ENCODE measurements around the gene XPO1.
"Not testable (repeated sequence)": the region's sequence is repeated elsewhere in the genome, so short reads cannot be mapped to it uniquely, and the experiment has no call there.

Gene XPO1

DNA sequence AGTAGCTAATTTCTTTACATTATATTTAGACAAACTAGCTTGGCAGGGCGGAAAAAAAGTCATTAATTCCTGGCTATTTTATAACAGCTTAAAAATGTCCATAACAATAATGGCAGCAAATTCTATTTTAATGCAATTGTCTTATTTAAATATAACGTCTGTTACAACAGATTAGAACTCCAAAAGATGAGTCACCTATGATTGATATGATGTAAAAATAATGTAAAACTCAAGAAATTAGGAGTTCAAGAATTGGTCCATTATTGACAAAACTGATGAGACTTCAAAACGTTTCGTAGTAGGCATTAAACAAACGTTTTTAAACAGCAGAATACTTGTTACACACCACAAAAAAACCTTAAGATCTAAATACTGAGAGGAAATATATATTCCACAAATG, 2.7 kb downstream of the XPO1 start:
- DNase-seq = no peak

DNA sequence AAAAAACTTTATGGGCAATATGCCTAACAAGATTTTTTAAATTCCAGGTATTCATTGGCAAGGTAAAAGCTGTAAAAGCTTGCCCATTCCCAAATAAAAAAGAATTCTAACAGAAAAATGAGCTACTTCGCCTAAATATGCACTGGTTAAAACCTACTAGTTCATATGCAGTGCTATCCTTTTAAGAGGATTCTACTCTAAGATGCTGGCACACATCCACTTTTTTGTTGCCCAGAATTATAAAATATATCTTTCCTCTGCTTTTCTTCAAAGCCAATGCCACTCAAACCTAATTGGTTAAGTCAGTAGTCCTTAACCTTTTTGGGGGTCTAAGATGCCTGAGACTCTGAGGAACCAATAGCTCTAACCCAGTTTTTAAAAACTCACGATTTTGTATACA, 3.2 kb downstream of the XPO1 start:
- DNase-seq = no peak

DNA sequence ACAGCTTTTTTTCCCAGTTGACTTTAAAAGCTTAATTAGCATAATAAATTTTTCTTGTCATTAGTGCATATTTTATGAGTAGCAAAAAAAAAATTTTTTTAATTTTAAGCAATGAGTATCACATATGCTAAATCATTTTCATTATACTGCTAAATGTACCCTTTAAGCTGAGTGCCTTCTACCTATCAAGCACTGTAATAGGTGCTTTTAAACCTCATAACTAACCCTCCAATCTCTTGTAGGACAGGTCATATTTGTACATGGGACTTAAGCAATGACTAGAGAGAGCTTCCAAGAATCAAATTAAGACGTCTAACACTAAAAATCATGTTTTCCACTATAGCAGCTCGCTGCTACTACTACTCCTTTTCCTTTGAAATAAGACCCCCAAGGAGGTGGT, 7.4 kb downstream of the XPO1 start:
- DNase-seq = no peak

DNA sequence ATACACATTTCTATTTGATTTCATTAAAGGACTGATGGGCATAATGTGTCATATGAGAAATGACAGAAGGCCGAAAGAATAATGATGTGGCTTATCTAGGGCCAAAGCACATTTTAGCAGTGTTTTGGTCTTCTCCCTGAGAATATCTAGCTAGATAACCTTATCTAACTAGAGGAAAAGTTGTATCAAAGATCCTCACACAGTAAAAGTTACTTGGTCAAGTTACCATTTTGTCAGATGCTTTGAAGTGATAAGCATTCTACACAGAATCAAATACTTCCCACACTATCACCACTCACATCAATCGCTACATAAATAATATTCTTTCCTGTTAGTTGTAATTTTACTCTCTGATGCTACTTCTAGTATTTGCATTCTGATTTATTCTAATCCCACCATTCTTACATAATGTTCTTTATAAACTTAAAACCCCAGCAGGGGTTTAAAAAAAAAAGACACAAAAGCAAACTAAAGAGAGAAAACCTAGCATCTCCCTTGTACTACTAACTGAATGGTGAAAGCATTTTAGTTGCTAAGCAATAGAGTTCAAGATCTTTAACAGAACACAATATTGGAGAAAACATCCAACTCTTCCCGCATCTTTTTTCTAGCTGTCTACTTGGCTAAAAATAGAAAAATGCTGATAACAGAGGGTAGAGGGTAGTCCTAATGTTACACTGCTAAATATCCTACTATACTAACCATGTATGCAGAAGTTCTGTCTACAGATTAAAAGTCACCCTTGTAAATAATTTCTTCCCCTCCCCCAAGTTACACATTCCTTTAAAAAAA, 8.0 kb downstream of the XPO1 start:
- no peak for DNase-seq

DNA sequence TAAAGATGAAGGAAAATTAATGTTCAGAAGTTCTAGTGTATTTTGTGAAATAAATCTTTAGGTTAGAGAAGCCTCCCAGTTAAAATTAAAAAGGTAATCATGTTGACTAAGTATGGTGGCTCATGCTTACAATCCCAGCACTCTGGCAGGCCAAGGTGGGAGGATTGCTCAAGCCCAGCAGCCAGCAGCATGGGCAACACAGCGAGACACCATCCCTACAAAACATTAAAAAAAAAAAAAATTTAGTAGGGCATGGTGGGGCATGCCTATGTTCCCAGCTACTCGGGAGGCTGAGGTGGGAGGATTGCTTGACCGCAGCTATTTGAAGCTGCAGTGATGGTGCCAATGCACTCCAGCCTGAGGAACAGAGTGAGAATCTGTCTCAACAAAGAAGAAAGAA, 17.9 kb downstream of the XPO1 start:
- DNase-seq = no peak

DNA sequence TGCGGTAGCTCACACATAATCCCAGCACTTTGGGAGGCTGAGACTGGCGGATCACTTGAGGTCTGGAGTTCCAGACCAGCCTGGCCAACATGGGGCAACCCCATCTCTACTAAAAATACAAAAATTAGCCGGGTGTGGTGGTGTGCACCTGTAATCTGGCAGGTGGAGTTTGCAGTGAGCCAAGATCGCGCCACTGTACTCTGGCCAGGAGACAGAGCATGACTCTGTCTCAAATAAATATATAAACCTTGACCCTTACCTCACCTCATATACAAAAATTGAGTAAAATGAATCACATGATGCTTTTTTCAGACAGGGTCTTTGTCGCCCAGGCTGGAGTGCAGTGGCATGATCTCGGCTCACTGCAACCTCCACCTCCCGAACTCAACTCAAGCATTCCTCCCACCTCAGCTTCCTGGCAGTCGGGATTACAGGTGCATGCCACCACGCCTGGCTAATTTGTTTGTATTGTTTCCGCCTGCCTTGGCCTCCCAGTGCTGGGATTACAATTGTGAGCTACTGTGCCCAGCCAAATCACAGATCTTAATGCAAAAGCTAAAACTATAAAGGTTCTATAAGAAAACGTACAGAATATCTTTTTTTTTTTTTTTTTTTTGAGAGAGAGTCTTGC, 25.3 kb downstream of the XPO1 start:
- DNase-seq = no peak

DNA sequence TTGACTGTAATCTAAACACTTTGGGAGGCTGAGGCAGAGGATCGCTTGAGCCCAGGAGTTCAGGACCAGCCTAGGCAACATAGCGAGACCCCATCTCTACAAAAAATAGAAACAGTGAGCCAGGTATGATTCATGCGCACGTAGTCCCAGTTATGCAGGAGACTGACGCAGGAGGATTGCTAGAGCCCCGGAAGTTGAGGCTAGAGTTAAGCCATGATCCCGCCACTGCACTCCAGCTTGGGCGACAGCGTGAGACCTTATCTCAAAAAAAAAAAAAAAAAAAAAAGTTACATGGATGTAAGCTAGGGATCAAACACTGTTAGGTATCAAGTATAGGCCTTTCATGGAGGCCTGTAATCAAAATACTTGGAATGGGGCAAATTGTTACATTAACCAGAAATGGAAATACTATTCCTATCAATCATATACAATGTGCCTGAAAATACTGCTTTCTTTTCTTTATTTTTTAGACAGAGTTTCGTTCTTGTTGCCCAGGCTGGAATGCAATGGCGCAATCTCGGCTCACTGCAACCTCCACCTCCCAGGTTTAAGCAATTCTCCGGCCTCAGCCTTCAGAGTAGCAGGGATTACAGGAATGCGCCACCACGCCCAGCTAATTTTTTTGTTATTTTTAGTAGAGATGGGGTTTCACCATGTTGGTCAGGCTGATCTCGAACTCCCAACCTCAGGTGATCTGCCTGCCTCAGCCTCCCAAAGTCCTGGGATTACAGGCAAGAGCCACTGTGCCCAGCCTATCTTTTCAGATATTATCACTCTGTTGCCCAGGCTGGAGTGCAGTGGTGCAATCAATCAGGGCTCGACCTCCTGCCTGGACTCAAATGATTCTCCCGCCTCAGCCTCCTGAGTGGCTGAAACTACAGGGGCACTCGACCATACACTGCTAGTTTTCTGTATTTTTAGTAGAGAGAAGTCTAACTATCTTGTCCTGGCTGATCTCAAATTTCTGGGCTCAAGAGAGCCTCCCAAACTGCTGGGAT, 27.2 kb downstream of the XPO1 start:
- DNase-seq = no peak

DNA sequence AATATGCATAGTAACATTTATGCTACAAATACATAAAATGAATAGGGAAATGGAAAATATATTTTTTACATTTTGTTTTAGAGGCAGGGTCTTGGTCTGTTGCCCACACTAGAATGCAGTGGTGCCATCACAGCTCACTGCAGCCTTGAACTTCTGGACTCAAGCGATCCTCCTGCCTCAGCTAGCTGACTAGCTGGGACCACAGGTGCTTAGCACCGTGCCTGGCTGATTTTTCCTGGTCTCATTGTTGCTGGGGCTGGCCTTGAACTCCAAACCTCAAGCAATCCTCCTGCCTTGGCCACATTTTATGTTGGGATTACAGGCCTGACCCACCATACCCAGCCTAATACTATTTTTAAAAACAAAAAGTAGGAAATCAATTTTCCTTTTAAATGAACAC, 33.2 kb downstream of the XPO1 start:
- no peak for DNase-seq

DNA sequence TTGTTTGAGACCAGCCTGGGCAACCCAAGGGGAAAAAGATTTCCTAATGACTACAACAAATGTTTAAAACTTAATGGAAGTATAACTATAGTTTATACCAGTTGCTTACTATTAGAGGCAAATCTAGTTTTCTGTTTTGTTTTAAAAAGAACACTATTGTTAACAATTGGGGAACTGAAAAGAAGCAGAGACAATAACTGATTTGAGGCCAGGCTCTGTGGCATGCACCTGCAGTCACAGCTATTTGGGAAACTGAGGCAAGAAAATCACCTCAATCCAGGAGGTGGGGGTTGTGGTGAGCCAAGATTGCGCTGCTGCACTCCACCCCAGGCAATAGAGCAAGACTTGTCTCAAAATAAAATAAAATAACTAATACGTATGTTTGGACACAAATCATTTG, 39.1 kb downstream of the XPO1 start:
- no peak for DNase-seq

DNA sequence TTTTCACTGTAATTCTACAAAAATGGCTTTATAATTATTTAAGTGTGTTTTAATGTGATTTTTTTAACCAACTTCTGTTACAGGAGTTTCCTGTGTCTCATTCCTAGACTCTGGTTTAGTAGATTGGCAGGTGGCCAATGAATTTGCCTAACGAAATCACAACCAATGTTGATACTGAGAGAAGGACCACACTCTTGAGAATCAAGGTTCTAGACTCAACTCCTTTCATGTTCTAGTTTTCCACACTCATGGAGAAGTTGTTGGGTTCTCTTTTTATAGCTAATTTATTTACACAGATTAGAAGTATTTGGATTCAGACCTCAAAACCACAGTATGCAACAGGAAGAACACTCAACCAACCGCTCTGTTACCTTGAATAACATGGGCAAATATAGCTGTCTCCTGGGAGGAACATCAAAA, 44.6 kb downstream of the XPO1 start:
- DNase-seq = no peak

DNA sequence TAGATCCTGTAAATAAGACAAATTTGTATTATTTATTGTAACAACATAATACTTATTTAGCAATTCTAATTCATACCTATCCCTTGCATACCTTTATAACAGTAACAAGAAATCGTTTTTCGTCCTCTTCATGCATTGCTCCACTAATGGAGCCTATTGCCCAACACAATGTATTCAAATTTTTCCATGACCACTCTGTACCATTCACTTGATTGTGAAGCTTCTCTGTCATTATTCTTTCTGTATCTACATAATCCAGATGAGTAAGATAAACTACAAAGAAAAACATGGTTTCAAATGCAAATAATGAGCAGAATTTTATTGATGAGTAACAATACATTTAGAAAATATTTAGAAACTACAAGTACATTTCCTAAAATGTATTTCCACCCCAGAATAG, 45.7 kb downstream of the XPO1 start:
- no peak for DNase-seq

DNA sequence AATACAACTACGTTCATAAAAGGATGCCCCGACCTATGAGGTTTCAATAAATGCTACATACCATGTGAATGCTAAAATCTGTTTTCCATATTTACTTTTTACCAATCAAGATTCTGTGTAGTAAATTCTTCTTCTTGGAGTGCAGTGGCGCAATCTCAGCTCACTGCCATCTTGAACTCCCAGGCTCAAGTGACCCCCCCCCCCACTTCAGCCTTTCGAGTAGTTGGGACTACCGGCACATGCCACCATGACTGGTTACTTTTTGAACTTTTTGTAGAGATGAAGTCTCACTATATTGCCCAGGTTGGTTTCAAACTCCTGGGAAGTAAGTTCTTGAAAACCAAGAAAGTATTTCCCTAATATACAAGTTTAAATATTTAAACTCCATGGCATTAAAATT, 52.9 kb downstream of the XPO1 start:
- DNase-seq = no peak

DNA sequence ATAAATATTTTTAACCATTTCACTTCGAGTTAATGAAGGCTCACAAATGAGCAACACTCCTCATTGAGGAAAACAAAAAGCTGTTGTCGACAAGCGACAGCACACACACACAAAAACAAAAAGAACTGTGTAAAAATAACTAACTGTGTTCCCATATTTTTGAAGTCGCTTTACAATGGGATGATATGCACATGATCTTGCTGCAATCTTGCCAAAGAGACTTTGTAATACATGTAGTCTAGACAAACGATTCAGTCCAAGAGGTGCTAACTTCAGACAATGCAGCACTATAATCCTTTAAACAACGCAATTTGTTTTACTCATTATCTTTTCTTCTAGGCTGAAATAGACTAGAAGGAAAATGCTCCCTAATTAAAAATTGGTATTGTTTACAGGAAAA, 60.1 kb downstream of the XPO1 start:
- no peak for DNase-seq

DNA sequence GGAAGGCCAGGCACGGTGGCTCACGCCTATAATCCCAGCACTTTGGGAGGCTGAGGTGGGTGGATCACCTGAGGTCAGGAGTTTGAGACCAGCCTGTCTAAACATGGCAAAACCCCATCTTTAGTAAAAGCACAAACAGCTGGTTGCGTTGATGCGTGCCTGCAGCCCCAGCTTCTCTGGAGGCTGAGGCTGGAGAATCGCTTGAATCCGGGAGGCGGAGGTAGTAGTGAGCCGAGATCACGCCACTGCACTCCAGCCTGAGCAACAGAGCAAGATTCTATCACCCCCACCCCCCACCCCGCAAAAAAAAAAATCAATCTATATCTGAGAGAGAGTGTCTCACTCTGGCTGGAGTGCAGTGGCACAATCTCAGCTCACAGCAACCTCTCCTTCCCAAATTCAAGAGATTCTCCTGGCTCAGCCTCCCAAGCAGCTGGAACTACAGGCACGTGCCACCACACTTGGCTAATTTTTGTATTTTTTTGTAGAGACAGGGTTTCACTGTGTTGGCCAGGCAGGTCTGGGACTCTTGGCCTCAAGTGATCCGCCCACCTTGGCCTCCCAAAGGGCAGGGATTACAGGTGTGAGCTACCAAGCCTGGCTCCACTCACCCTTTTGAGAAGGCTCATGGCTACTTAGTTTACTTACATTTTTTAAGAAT, 61.1 kb downstream of the XPO1 start:
- not testable (repeated sequence) for DNase-seq

DNA sequence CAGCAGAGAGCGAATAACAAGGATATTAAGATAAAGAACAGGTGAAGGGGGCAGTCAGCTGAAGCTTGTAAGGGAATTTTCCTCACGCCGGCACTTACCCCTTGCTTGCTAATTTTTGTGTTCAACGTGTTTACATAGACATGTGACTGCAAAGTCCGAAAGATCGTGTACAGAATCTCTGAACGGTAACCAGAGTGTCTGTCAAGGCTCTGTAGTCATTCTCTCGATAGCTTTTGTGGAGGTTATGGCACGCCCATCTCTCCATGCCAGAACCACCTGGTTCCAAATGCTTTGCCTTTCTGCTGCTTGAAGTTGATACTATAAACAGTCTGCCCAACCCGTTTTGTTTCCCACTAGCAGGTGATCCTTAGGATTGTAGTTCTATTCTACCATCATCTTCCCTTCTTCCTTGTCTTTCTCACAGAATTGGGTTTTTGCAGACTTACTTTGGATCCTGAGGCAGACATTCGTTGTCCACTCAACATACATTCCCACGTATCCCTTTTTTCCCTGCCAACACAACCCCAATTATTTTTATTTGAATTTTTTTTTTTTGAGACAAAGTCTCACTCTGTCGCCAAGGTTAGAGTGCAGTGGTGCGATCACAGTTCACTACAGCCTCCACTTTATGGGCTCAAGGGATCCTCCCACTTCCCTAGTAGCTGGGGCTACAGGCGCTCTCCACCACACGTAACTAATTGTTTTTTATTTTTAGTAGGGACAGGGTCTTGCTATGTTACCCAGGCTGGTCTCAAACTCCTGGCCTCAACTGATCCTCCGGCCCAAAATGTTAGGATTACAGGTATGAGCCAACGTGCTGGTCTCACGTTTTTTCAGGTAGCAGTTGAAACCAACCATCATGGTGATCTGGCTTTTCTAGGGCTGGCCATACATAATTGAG, 66.0 kb downstream of the XPO1 start:
- DNase-seq = no peak

DNA sequence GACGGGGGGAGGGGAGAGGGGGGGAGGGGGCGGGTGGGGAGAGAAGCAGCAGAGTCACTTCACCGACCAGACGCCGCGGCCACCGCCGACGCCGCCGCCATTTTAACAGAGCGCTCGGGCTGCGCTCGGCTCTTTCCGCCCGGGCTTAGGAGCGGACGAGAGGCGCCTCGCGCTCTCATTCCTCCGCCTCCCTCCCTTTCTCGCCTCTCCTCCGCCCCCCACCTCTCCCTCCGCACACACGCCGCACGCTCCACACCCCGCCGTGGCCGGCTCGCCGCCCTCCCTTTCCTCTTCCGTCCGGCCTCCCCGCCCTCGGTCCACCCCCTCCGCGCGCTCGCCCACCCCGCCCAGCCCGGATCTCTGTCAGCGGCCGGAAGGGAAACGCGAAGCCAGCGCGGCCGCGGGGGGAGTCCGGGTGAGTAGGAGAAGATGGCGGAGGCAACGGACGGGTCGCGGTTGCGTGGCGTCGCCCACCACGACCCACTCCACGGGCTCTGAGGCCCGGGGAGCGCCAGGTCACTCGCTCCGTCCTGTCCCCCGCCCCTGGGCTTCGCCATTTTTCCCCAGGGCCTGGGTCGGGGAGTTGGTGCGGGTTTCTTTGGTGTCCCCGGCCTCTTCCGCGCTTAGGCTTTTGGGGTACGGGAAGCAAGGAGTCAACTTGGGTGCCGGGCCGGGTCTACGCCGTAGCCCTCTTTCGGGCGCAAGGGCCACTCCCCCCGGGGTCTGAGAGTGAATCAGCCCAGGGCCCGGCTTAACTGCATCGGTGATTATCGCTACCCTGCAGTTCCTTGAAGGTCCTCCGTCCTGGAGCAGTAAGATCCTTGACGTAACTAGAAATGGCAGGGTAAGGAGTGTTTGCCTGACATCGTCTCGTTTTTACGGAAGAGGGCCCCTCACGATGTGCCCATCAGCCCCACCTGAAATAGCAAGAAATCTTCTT, 66.9 kb downstream of the XPO1 start, which contains the start of gene USP34:
Gene USP34, minus strand, starts transcription at position 123 of the 940 bp plus-strand sequence. CDS start 395 bp downstream, outside the sequence.
- DNase-seq = peak; percentile 89

DNA sequence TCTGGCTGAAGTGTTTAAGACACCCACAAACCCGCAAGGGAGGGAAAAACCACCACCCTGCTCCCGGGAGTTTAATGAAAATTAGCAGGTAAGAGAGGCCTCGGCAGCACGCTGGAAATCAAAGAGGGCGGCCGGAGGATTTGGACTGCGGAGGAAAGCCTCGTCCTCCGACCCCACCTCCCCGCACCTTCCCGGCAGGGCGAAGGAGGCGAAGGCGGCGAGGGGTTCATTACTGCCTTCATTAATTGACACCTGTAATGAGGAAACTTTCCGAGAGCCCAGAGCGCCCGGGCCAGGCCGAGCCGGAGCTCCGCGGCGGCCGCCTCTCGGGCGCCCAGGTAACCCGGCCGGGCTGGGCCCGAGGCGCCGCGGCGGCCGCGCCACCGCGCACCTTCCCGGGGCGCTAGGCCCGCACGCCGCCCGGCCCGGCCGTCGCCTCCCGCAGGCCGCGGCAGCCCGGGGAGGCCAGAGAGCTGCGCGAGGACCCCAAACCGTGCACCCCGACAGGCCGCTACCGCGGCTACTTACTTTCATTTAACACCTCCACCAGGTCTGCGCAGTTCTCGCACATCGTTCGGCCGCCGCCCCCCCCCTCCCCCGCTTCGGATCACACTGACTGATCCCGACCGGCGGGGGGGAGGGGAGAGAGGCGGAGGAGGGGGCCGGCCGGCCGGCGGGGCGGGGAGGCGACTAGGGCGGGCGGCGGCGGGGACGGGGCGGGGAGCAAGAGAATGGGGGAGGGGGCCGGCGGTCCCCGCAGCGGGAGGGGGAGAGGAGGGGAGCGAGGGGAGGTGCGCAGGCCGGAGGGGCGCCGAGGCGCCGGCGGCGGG, 67.8 kb downstream of the XPO1 start:
- DNase-seq = peak; percentile 83

DNA sequence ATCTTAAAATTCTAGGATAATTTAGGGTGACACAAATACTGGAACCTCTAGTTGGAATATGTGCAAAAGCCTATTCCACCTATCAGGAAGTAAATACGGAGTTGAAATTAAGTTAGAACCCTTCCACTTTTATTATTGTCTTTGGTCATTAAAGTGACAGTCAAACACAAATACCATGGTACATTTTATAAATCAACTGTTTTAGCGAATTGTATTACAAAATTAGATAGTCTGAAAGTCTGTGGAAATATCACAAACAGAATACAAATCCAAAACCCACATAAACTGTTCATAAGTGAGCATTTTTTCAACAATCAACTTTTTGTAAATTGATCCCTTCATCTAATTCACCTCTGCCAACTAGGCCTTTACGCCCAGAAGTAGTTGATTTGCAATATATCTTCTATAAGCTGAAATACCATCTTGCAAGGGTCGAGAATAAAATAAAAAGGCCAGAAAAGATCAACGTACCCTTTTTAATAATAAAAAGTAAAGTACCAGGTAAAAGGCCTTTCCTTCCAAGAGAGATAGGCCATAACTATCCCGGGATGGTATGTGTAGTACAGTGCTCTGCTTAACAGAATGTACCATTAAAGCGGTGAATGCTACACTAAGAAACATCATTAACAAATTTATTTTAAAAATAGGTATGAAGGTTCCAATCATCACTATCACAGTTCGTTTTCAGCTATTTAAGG, 68.6 kb downstream of the XPO1 start:
- no peak for DNase-seq

DNA sequence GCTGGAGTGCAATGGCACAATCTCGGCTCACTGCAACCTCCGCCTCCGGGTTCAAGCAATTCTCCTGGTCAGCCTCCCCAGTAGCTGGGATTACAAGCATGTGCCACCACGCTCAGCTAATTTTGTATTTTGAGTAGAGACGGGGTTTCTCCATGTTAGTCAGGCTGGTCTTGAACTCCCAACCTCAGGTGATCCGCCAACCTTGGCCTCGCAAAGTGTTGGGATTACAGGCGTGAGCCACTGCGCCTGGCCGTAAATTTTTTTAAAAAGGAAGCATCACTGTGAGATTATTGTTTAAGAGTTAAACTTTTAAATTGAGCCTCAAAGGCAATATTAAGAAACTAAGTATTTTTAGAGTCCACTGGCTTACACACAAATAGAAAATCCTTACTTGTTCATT, 69.9 kb downstream of the XPO1 start:
- not testable (repeated sequence) for DNase-seq

Measured in NK-92 treated with Interleukin-12 subunit alpha and Interleukin-12 subunit beta, amount 100 ng/mL, for 24 hours (cell line).